OCI-LY1 (cell line): ENCODE results near the gene FANCC.

ENCODE experiments used
- H2AFZ ChIP-seq: fragments of 200-600 bp; sonication (generic), shearing (Covaris generic); 2 replicates; pipeline ENCODE4 v1.6.0; 2014; ENCODE audit warnings: antibody characterized with exemption, mild to moderate bottlenecking, low read length
- H3F3A ChIP-seq: fragments of 200-600 bp; sonication (generic), shearing (Covaris generic); 2 replicates; pipeline ENCODE4 v1.6.0; 2014; ENCODE audit warnings: mild to moderate bottlenecking, antibody characterized with exemption, low read length, moderate library complexity; ENCODE audit not compliant: insufficient read depth
- H3K27ac ChIP-seq: fragments of 200-600 bp; sonication (generic); 2 replicates; pipeline ENCODE4 v1.5.1; 2014; ENCODE audit warnings: low read length, mixed run types, mild to moderate bottlenecking, low read depth; ENCODE audit not compliant: poor library complexity, severe bottlenecking
- H3K27me3 ChIP-seq: fragments of 200-600 bp; sonication (generic); 2 replicates; pipeline ENCODE4 v1.6.0; 2014; ENCODE audit warnings: antibody characterized with exemption, mild to moderate bottlenecking, low read length, moderate library complexity; ENCODE audit not compliant: insufficient read depth
- H3K36me3 ChIP-seq: fragments of 200-600 bp; sonication (generic); 2 replicates; pipeline ENCODE4 v1.6.1; 2014; ENCODE audit warnings: mild to moderate bottlenecking, antibody characterized with exemption, low read length, moderate library complexity, mixed read lengths; ENCODE audit not compliant: insufficient read depth
- H3K4me1 ChIP-seq: fragments of 200-600 bp; sonication (generic); 2 replicates; pipeline ENCODE4 v1.5.1; 2014; ENCODE audit warnings: mild to moderate bottlenecking, low read length, moderate library complexity; ENCODE audit not compliant: insufficient read depth, severe bottlenecking
- H3K4me2 ChIP-seq: fragments of 200-600 bp; sonication (generic), shearing (Covaris generic); 2 replicates; pipeline ENCODE4 v1.6.1; 2014; ENCODE audit warnings: low read length
- H3K4me3 ChIP-seq: fragments of 200-600 bp; sonication (generic); 2 replicates; pipeline ENCODE4 v1.5.1; 2014; ENCODE audit warnings: low read length, low read depth, mild to moderate bottlenecking, mixed read lengths; ENCODE audit not compliant: poor library complexity, severe bottlenecking
- H3K79me2 ChIP-seq: fragments of 200-600 bp; shearing (Covaris generic); 2 replicates; pipeline ENCODE4 v1.6.1; 2016; ENCODE audit warnings: mixed run types, low read length, mixed read lengths; ENCODE audit not compliant: insufficient read depth
- H3K9ac ChIP-seq: fragments of 200-600 bp; sonication (generic), shearing (Covaris generic); 2 replicates; pipeline ENCODE4 v1.6.1; 2014; ENCODE audit warnings: mild to moderate bottlenecking, low read length, mixed read lengths
- H3K9me2 ChIP-seq: fragments of 200-600 bp; sonication (generic), shearing (Covaris generic); 2 replicates; pipeline ENCODE4 v1.6.1; 2014; ENCODE audit warnings: low read depth, mild to moderate bottlenecking, low read length, mixed read lengths
- H3K9me3 ChIP-seq: fragments of 200-600 bp; shearing (Covaris generic); 2 replicates; pipeline ENCODE4 v1.6.1; 2014; ENCODE audit warnings: low read length, mixed read lengths
- H4K20me1 ChIP-seq: fragments of 200-600 bp; sonication (generic), shearing (Covaris generic); 2 replicates; pipeline ENCODE4 v1.6.0; 2016; ENCODE audit warnings: mild to moderate bottlenecking, low read length; ENCODE audit not compliant: insufficient read depth
- EZH2 ChIP-seq: fragments of 200-600 bp; sonication (generic), shearing (Covaris generic); IDR thresholded peaks from 2 replicates; pipeline ENCODE4 v1.8.0; 2017; ENCODE audit warnings: borderline replicate concordance, mixed run types, mild to moderate bottlenecking, antibody characterized with exemption, low read length, moderate library complexity, mixed read lengths
- TF ChIP-seq, protein P1 (sequence below): fragments of 200-600 bp; sonication (generic), shearing (Covaris generic); IDR thresholded peaks from 2 replicates; pipeline ENCODE4 v1.5.1; 2017; ENCODE audit warnings: mild to moderate bottlenecking, antibody characterized with exemption, low read length, moderate library complexity, mixed read lengths

The FANCC gene

GRCh38 chr9:95067057-95067456 is 250.5 kb downstream of the FANCC start:
- H3K4me1 ChIP-seq, result peaks cover 6% of the 10 kb centered on the region
- H3K9me2 ChIP-seq, result no peaks in the 10 kb centered on the region
- H4K20me1 ChIP-seq, result no peaks in the 10 kb centered on the region
- no peaks in the 10 kb centered on the region for H3K27me3 ChIP-seq
- H3K9ac ChIP-seq, result no peak overlapping the region
- H2AFZ ChIP-seq, result no peak overlapping the region
- no peak overlapping the region for H3K4me2 ChIP-seq
- H3F3A ChIP-seq, result no peaks in the 10 kb centered on the region
- H3K9me3 ChIP-seq, result no peaks in the 10 kb centered on the region
- H3K27ac ChIP-seq, result no peak overlapping the region
- TF ChIP-seq EZH2, result no peak
- TF ChIP-seq, protein P1, sequence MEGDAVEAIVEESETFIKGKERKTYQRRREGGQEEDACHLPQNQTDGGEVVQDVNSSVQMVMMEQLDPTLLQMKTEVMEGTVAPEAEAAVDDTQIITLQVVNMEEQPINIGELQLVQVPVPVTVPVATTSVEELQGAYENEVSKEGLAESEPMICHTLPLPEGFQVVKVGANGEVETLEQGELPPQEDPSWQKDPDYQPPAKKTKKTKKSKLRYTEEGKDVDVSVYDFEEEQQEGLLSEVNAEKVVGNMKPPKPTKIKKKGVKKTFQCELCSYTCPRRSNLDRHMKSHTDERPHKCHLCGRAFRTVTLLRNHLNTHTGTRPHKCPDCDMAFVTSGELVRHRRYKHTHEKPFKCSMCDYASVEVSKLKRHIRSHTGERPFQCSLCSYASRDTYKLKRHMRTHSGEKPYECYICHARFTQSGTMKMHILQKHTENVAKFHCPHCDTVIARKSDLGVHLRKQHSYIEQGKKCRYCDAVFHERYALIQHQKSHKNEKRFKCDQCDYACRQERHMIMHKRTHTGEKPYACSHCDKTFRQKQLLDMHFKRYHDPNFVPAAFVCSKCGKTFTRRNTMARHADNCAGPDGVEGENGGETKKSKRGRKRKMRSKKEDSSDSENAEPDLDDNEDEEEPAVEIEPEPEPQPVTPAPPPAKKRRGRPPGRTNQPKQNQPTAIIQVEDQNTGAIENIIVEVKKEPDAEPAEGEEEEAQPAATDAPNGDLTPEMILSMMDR, result no peak
- H3K79me2 ChIP-seq, result no peaks in the 10 kb centered on the region
- peaks cover 26% of the 10 kb centered on the region for H3K36me3 ChIP-seq
- H3K4me3 ChIP-seq, result no peak overlapping the region

- Histone ChIP-seq H3K79me2 (no peaks in the 10 kb centered on the region), H3K4me3 (no peak overlapping the region), H2AFZ (no peak overlapping the region), H3K27ac (no peak overlapping the region), H3K27me3 (no peaks in the 10 kb centered on the region), H3K9ac (no peak overlapping the region), H3K9me2 (no peaks in the 10 kb centered on the region), H3K4me1 (peaks cover 12% of the 10 kb centered on the region), H3K9me3 (no peaks in the 10 kb centered on the region), H3K4me2 (no peak overlapping the region), H4K20me1 (no peaks in the 10 kb centered on the region), H3F3A (no peaks in the 10 kb centered on the region), H3K36me3 (peaks cover 35% of the 10 kb centered on the region)
- TF ChIP-seq, protein P1, result no peak
- TF ChIP-seq EZH2, result no peak
Measured at GRCh38 chr9:95065224-95065623, 252.3 kb downstream of the FANCC start.

GRCh38 chr9:95063300-95063699 is 254.2 kb downstream of the FANCC start:
- TF ChIP-seq EZH2, result no peak
- TF ChIP-seq, protein P1, result no peak
- H3K4me1 ChIP-seq, result peaks cover 12% of the 10 kb centered on the region
- no peak overlapping the region for H3K4me3 ChIP-seq
- H3K9me2 ChIP-seq, result no peaks in the 10 kb centered on the region
- no peak overlapping the region for H3K27ac ChIP-seq
- no peak overlapping the region for H2AFZ ChIP-seq
- H3F3A ChIP-seq, result no peaks in the 10 kb centered on the region
- no peaks in the 10 kb centered on the region for H3K27me3 ChIP-seq
- H3K36me3 ChIP-seq, result peaks cover 35% of the 10 kb centered on the region
- no peaks in the 10 kb centered on the region for H3K9me3 ChIP-seq
- H4K20me1 ChIP-seq, result no peaks in the 10 kb centered on the region
- no peak overlapping the region for H3K9ac ChIP-seq
- no peak overlapping the region for H3K4me2 ChIP-seq
- H3K79me2 ChIP-seq, result no peaks in the 10 kb centered on the region
